Stimulated activated CD4-positive, alpha-beta T cell treated with anti-CD3 and anti-CD28 coated beads, Interleukin-4, amount 100 ng/mL, for 4 hours (primary cell): Measurements from ENCODE around the gene ACVR1.

Experiments used
- DNase-seq, 2 experiments: peaks; one replicate each; pipeline ENCODE4 v3.0.0-alpha.2; 2020

Gene ACVR1

DNA sequence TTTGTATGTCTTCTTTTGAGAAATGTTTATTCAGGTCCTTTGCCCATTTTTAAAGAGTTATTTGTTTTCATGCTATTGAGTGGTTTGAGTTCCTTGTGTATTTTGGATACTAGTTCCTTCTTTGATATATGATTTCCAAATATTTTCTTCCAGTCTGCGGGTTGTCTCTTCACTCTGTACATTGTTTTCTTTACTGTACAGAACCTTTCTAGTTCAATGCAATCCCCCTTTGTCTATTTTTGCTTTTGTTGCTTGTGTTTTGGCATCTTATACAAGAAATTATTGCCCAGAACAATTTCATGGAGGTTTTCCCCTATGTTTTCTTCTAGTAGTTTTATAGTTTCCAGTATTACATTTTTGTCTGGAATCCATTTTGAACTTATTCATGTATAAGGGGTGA lies 185.0 kb downstream of the ACVR1 start:
- DNase-seq, result no peak
